GM21447 (cell line): ENCODE measurements around the gene IL1R2.

Source experiments
- ATAC-seq: cut with Tn5 transposase; IDR thresholded peaks from one replicate; pipeline ENCODE4 v1.9.1; 2021; ENCODE audit not compliant: unreplicated experiment

Gene IL1R2

DNA sequence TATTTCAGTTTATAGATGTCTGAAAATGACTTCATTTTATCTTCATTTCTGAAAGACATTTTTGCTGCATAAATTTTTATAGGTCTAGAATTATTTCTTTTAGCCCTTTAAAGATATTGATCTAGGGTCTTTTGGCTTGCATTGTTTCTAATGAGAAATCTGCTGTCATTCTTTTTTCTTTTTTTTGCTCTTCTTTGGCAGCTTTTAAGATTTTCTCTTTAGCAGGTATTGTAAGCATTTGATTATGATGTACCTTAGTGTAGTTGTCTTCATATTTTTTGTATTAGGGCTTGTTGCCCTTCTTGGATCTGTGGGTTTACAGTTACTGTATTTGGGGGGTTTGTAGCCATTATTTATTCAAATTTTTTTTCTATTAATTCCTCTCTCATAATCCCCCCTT, 84.8 kb downstream of the IL1R2 start:
- ATAC-seq = no peak
